ENCODE results near the gene CAV2.

CAV2 gene

DNA sequence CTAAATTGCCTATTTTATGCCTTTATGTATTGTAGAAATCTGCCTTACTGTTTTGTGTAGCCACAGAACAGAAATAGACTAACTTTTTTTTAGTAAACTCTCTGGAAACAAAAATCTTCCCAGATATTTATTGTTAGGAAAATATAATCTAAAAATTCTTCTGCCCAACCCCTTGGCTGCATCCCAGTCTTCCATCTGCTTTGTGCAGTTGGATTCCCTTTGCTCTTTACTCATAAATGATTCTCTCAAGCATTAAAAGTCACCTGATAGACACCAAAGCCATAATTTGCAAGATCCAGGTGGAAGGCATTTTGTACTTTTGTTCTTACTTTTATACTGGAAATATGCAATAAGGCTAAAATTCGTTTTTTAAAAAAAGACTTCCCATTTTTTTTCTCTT is 6.1 kb upstream of the CAV2 start:
- no peak for DNase-seq (ENCODE audit: low spot score)
- no peak overlapping the region for H2AFZ ChIP-seq (ENCODE audit: low read length)
- H4K8ac ChIP-seq (ENCODE audit: low read depth, low read length), result no peak overlapping the region
- H3K18ac ChIP-seq (ENCODE audit: low read length), result no peak overlapping the region
- H3K27ac ChIP-seq (replicated peaks; ENCODE audit: low read length), result no peak overlapping the region
- H3K4me3 ChIP-seq (ENCODE audit: low read length in 2 of 2), result no peak overlapping the region
- no CpG with 5 or more reads among the region's 1 CpG for WGBS, 2 donors (ENCODE audit: extremely low coverage in 2 of 2, insufficient read length in 2 of 2, insufficient replicate concordance in 1 of 2)
- H3K79me1 ChIP-seq (ENCODE audit: low read depth, low read length), result peaks cover 2% of the 10 kb centered on the region
- no peak overlapping the region for H2AK5ac ChIP-seq (ENCODE audit: low read depth, low read length)
- H3K4me1 ChIP-seq (ENCODE audit: control insufficient read depth in 2 of 2, insufficient read depth in 1 of 2, low read depth in 1 of 2, low read length in 2 of 2), result no peaks in the 10 kb centered on the region
- no peaks in the 10 kb centered on the region for H3K27me3 ChIP-seq (ENCODE audit: control insufficient read depth in 3 of 3, insufficient read depth in 3 of 3, low read depth in 1 of 3, low read length in 3 of 3)
- no peak overlapping the region for H3K23ac ChIP-seq (ENCODE audit: low read depth, low read length, poor library complexity)
- H3K36me3 ChIP-seq (replicated peaks in 1 of 2; ENCODE audit: control insufficient read depth in 2 of 2, insufficient read depth in 2 of 2, low read length in 2 of 2), result no peaks in the 10 kb centered on the region
- no peaks in the 10 kb centered on the region for H3K9me3 ChIP-seq (replicated peaks in 1 of 2; ENCODE audit: control insufficient read depth in 2 of 2, insufficient read depth in 1 of 2, low read depth in 1 of 2, low read length in 2 of 2)
- no peak overlapping the region for H3K4ac ChIP-seq (ENCODE audit: low read length)
- no peak overlapping the region for H2BK15ac ChIP-seq (ENCODE audit: low read length)
- H2BK120ac ChIP-seq (ENCODE audit: low read depth, low read length), result no peak overlapping the region
- no peak overlapping the region for H3K14ac ChIP-seq (ENCODE audit: low read length)
- H2BK5ac ChIP-seq (ENCODE audit: low read length), result no peak overlapping the region
- no peak overlapping the region for H2BK12ac ChIP-seq (ENCODE audit: low read length)
- no peak overlapping the region for H3K9ac ChIP-seq (ENCODE audit: low read depth, low read length, poor library complexity)
- no peak overlapping the region for H4K91ac ChIP-seq (ENCODE audit: low read depth, low read length, poor library complexity)
- H3K4me2 ChIP-seq (ENCODE audit: insufficient read depth, low read length, poor library complexity, severe bottlenecking), result no peak overlapping the region

DNA sequence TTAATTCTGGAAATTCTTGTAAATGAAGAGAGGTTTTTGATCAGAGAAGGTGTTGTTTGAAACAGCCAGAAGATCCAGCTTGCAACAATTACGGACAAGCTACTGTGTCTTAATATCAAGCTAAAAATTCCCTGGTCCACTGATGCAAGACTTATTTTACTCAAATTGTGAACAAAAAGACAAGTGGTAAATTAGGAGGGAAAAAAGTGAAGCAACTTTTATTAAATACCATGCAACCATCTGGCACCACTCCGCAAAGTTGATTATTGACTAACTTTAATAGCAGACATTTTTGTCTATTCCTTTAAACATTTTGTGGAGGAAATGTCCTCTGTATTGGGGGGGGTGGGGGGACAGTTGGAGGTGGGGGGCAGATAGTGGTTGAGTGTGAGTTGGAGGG is 5.1 kb upstream of the CAV2 start:
- Histone ChIP-seq H2AFZ (ENCODE audit: low read length) (no peak overlapping the region), H3K4ac (ENCODE audit: low read length) (no peak overlapping the region), H2BK5ac (ENCODE audit: low read length) (no peak overlapping the region), H3K23ac (ENCODE audit: low read depth, low read length, poor library complexity) (no peak overlapping the region), H2BK12ac (ENCODE audit: low read length) (no peak overlapping the region), H3K4me3 (ENCODE audit: low read length in 2 of 2) (no peak overlapping the region), H2BK15ac (ENCODE audit: low read length) (no peak overlapping the region), H3K18ac (ENCODE audit: low read length) (no peak overlapping the region), H4K8ac (ENCODE audit: low read depth, low read length) (no peak overlapping the region), H3K9ac (ENCODE audit: low read depth, low read length, poor library complexity) (no peak overlapping the region), H3K79me1 (ENCODE audit: low read depth, low read length) (peaks cover 2% of the 10 kb centered on the region), H3K36me3 (replicated peaks in 1 of 2; ENCODE audit: control insufficient read depth in 2 of 2, insufficient read depth in 2 of 2, low read length in 2 of 2) (no peaks in the 10 kb centered on the region), H4K91ac (ENCODE audit: low read depth, low read length, poor library complexity) (no peak overlapping the region), H3K4me1 (ENCODE audit: control insufficient read depth in 2 of 2, insufficient read depth in 1 of 2, low read depth in 1 of 2, low read length in 2 of 2) (peaks cover 0 to 2% of the 10 kb centered on the region in 2 donors), H3K4me2 (ENCODE audit: insufficient read depth, low read length, poor library complexity, severe bottlenecking) (no peak overlapping the region), H3K27ac (replicated peaks; ENCODE audit: low read length) (no peak overlapping the region), H3K9me3 (replicated peaks in 1 of 2; ENCODE audit: control insufficient read depth in 2 of 2, insufficient read depth in 1 of 2, low read depth in 1 of 2, low read length in 2 of 2) (no peaks in the 10 kb centered on the region), H2BK120ac (ENCODE audit: low read depth, low read length) (no peak overlapping the region), H3K27me3 (ENCODE audit: control insufficient read depth in 3 of 3, insufficient read depth in 3 of 3, low read depth in 1 of 3, low read length in 3 of 3) (peaks cover 0 to 5% (median 4%) of the 10 kb centered on the region in 3 experiments), H2AK5ac (ENCODE audit: low read depth, low read length) (no peak overlapping the region), H3K14ac (ENCODE audit: low read length) (no peak overlapping the region)
- DNase-seq (ENCODE audit: low spot score), result no peak
- no CpG with 5 or more reads among the region's 2 CpGs for WGBS, 2 donors (ENCODE audit: extremely low coverage in 2 of 2, insufficient read length in 2 of 2, insufficient replicate concordance in 1 of 2)

DNA sequence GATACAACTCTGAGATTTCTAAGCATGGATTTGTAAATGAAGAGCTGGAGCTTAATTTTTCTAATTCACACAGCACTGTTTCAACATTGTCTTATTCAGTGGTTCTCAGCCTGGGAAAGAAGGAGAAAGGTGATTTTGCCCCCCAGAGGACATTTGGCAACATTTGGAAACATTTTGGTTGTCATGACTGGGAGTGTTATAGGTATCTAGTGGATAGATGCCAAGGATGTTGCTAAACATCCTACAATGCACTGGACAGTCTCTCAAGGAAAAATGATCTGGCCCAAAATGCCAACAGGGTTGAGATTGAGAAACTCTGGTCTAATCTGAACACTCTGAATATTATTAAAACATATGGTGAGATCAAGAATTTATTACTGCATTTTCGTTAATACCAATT is 3.8 kb upstream of the CAV2 start:
- Histone ChIP-seq H3K9ac (ENCODE audit: low read depth, low read length, poor library complexity) (no peak overlapping the region), H3K14ac (ENCODE audit: low read length) (no peak overlapping the region), H2BK5ac (ENCODE audit: low read length) (no peak overlapping the region), H3K18ac (ENCODE audit: low read length) (no peak overlapping the region), H3K27me3 (ENCODE audit: control insufficient read depth in 3 of 3, insufficient read depth in 3 of 3, low read depth in 1 of 3, low read length in 3 of 3) (peaks cover 0 to 16% (median 16%) of the 10 kb centered on the region in 3 experiments), H2AFZ (ENCODE audit: low read length) (no peak overlapping the region), H4K8ac (ENCODE audit: low read depth, low read length) (no peak overlapping the region), H2BK15ac (ENCODE audit: low read length) (no peak overlapping the region), H3K4me1 (ENCODE audit: control insufficient read depth in 2 of 2, insufficient read depth in 1 of 2, low read depth in 1 of 2, low read length in 2 of 2) (peaks cover 1 to 8% of the 10 kb centered on the region in 2 donors), H3K4me2 (ENCODE audit: insufficient read depth, low read length, poor library complexity, severe bottlenecking) (no peak overlapping the region), H3K23ac (ENCODE audit: low read depth, low read length, poor library complexity) (no peak overlapping the region), H3K9me3 (replicated peaks in 1 of 2; ENCODE audit: control insufficient read depth in 2 of 2, insufficient read depth in 1 of 2, low read depth in 1 of 2, low read length in 2 of 2) (no peaks in the 10 kb centered on the region), H2AK5ac (ENCODE audit: low read depth, low read length) (no peak overlapping the region), H3K4me3 (ENCODE audit: low read length in 2 of 2) (no peak overlapping the region), H2BK12ac (ENCODE audit: low read length) (no peak overlapping the region), H3K36me3 (replicated peaks in 1 of 2; ENCODE audit: control insufficient read depth in 2 of 2, insufficient read depth in 2 of 2, low read length in 2 of 2) (no peaks in the 10 kb centered on the region), H4K91ac (ENCODE audit: low read depth, low read length, poor library complexity) (no peak overlapping the region), H3K79me1 (ENCODE audit: low read depth, low read length) (peaks cover 2% of the 10 kb centered on the region), H3K27ac (replicated peaks; ENCODE audit: low read length) (no peak overlapping the region), H2BK120ac (ENCODE audit: low read depth, low read length) (no peak overlapping the region), H3K4ac (ENCODE audit: low read length) (no peak overlapping the region)
- no peak for DNase-seq (ENCODE audit: low spot score)
- WGBS, 2 donors (ENCODE audit: extremely low coverage in 2 of 2, insufficient read length in 2 of 2, insufficient replicate concordance in 1 of 2), result no CpG with 5 or more reads among the region's 1 CpG

DNA sequence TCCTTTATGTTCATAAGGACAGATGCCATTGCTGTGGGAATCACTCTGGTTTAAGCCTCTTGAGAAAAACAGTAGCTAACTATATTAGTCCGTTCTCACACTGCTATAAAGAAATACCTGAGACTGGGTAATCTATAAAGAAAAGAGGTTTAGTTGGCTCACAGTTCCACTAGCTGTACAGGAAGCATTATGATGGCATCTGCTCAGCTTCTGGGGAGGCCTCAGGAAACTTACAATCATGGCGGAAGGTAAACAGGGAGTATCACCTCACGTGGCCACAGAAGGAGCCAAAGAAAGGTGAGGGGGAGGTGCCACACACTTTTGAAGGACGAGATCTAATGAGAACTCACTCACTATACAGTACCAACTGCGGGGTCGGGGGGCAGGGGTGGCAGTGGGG is 2.9 kb upstream of the CAV2 start:
- H2AFZ ChIP-seq (ENCODE audit: low read length), result no peak overlapping the region

More for the DNA sequence above, 2.9 kb upstream of the CAV2 start:
- Histone ChIP-seq H3K4ac (ENCODE audit: low read length) (no peak overlapping the region), H2BK120ac (ENCODE audit: low read depth, low read length) (no peak overlapping the region), H2BK12ac (ENCODE audit: low read length) (no peak overlapping the region), H3K9me3 (replicated peaks in 1 of 2; ENCODE audit: control insufficient read depth in 2 of 2, insufficient read depth in 1 of 2, low read depth in 1 of 2, low read length in 2 of 2) (no peaks in the 10 kb centered on the region), H3K4me1 (ENCODE audit: control insufficient read depth in 2 of 2, insufficient read depth in 1 of 2, low read depth in 1 of 2, low read length in 2 of 2) (peaks cover 2 to 9% of the 10 kb centered on the region in 2 donors), H3K27ac (replicated peaks; ENCODE audit: low read length) (no peak overlapping the region), H2BK5ac (ENCODE audit: low read length) (no peak overlapping the region), H3K4me2 (ENCODE audit: insufficient read depth, low read length, poor library complexity, severe bottlenecking) (no peak overlapping the region), H3K18ac (ENCODE audit: low read length) (no peak overlapping the region), H3K79me1 (ENCODE audit: low read depth, low read length) (peaks cover 2% of the 10 kb centered on the region), H3K4me3 (ENCODE audit: low read length in 2 of 2) (no peak overlapping the region), H4K8ac (ENCODE audit: low read depth, low read length) (no peak overlapping the region), H3K23ac (ENCODE audit: low read depth, low read length, poor library complexity) (no peak overlapping the region), H3K36me3 (replicated peaks in 1 of 2; ENCODE audit: control insufficient read depth in 2 of 2, insufficient read depth in 2 of 2, low read length in 2 of 2) (no peaks in the 10 kb centered on the region), H4K91ac (ENCODE audit: low read depth, low read length, poor library complexity) (no peak overlapping the region), H3K9ac (ENCODE audit: low read depth, low read length, poor library complexity) (no peak overlapping the region), H3K27me3 (ENCODE audit: control insufficient read depth in 3 of 3, insufficient read depth in 3 of 3, low read depth in 1 of 3, low read length in 3 of 3) (peaks cover 0 to 22% (median 21%) of the 10 kb centered on the region in 3 experiments), H2BK15ac (ENCODE audit: low read length) (no peak overlapping the region), H2AK5ac (ENCODE audit: low read depth, low read length) (no peak overlapping the region), H3K14ac (ENCODE audit: low read length) (no peak overlapping the region)
- DNase-seq (ENCODE audit: low spot score), result no peak
- WGBS, 2 donors (ENCODE audit: extremely low coverage in 2 of 2, insufficient read length in 2 of 2, insufficient replicate concordance in 1 of 2), result no CpG with 5 or more reads among the region's 6 CpGs

All from neuronal stem cell (in vitro differentiated cells).